T-cell (primary cell): ENCODE measurements around the gene CPLX3. TPM values are rescaled to one million over a fixed set of nuclear protein-coding genes. Genes with fewer than 3 reads are reported as not detected.

Experiments
- ATAC-seq, 4 experiments: fragments of 200-7000 bp in 3 of 4; fragments of 150-1000 bp in 1 of 4; cut with Tn5 transposase; replicated peaks in 1 of 4; 1 replicate in 3 of 4; 2 replicates in 1 of 4; pipeline ENCODE4 v1.10.0; 2021; ENCODE audit warnings: moderate library complexity in 3 of 4, mild to moderate bottlenecking in 2 of 4, moderate number of reproducible peaks in 1 of 4
- CTCF ChIA-PET, 2 donors: fragments of 300-600 bp; sonication (Branson Sonifier 250); formaldehyde crosslinking; loops; one replicate each; lab custom pipeline; 2022; ENCODE audit warnings: antibody characterized with exemption in 2 of 2; lab: Charles Lee
- POLR2A ChIA-PET, 2 donors: fragments of 300-600 bp; sonication (Branson Sonifier 250); formaldehyde crosslinking; loops; one replicate each; lab custom pipeline; 2022; ENCODE audit warnings: antibody characterized with exemption in 2 of 2; lab: Charles Lee
- DNase-seq, 35 experiments: peaks; one replicate each; pipeline versions ENCODE4 v3.0.0 to v3.0.0-alpha.2; 2013 to 2023
- H3K27ac ChIP-seq: one replicate; pipeline ENCODE4 v1.5.1; 2013; ENCODE audit warnings: low read length
- H3K27me3 ChIP-seq, 2 experiments: replicated peaks in 1 of 2; 1 replicate in 1 of 2; 2 replicates in 1 of 2; pipeline versions ENCODE4 v1.6.1 to v1.7.0; 2013; ENCODE audit warnings: low read length in 1 of 2, mixed read lengths in 1 of 2; ENCODE audit not compliant: control insufficient read depth in 2 of 2, insufficient read depth in 2 of 2; ENCODE audit errors: extremely low read depth in 1 of 2
- H3K36me3 ChIP-seq, 2 donors: 1 replicate in 1 of 2; 2 replicates in 1 of 2; pipeline versions ENCODE4 v1.6.1 to v1.7.0; 2013; ENCODE audit warnings: low read length in 1 of 2; ENCODE audit not compliant: control insufficient read depth in 2 of 2, insufficient read depth in 1 of 2; ENCODE audit errors: extremely low read depth in 1 of 2
- H3K4me1 ChIP-seq, 2 experiments: 1 replicate in 1 of 2; 2 replicates in 1 of 2; pipeline versions ENCODE4 v1.6.1 to v1.7.0; 2013; ENCODE audit warnings: low read length in 2 of 2, mixed read lengths in 1 of 2; ENCODE audit not compliant: insufficient read depth in 2 of 2, control insufficient read depth in 1 of 2; ENCODE audit errors: extremely low read depth in 1 of 2
- H3K4me3 ChIP-seq, 2 donors: 1 replicate in 1 of 2; 2 replicates in 1 of 2; pipeline versions ENCODE4 v1.5.1 to v1.7.0; 2013; ENCODE audit warnings: mild to moderate bottlenecking in 2 of 2, low read length in 1 of 2, moderate library complexity in 1 of 2; ENCODE audit not compliant: control insufficient read depth in 1 of 2; ENCODE audit errors: extremely low read depth in 1 of 2
- H3K9me3 ChIP-seq: 2 replicates; pipeline ENCODE4 v1.7.0; 2013
- H3K27ac Mint-ChIP-seq, 2 donors: one replicate each; pipeline ENCODE4 v1.8.0; 2020 to 2021; ENCODE audit warnings: mild to moderate bottlenecking in 2 of 2, mixed read lengths in 2 of 2
- H3K27me3 Mint-ChIP-seq, 2 donors: one replicate each; pipeline ENCODE4 v1.8.0; 2021 to 2022; ENCODE audit warnings: mixed read lengths in 2 of 2
- H3K36me3 Mint-ChIP-seq: one replicate; pipeline ENCODE4 v1.8.0; 2021; ENCODE audit warnings: mixed read lengths
- H3K4me1 Mint-ChIP-seq, 3 donors: one replicate each; pipeline ENCODE4 v1.8.0; 2020 to 2022; ENCODE audit warnings: mixed read lengths in 3 of 3, mild to moderate bottlenecking in 1 of 3
- H3K4me3 Mint-ChIP-seq, 3 donors: one replicate each; pipeline ENCODE4 v1.8.0; 2020 to 2022; ENCODE audit warnings: mild to moderate bottlenecking in 3 of 3, mixed read lengths in 3 of 3, moderate library complexity in 3 of 3
- H3K9me3 Mint-ChIP-seq, 3 donors: one replicate each; pipeline ENCODE4 v1.8.0; 2020 to 2022; ENCODE audit warnings: mixed read lengths in 3 of 3
- WGBS: methylation state at CpG from one replicate; pipeline ENCODE4 v1.1.5; 2013; ENCODE audit warnings: missing lambda C conversion rate; ENCODE audit not compliant: insufficient coverage; 5-methylcytosine and 5-hydroxymethylcytosine counted together
- total RNA-seq, 35 experiments: library from RNA in 6 of 35; stranded (reverse) in 6 of 35; fragments of 120-200 nt in 1 of 35; gene quantifications; one replicate each; pipeline versions ENCODE4 v1.2.1 to v1.2.4 and lab custom pipeline; 2013 to 2026

Gene CPLX3
- total RNA-seq, 5 donors from 2014 or later (not counting 1 experiment from before 2014, with no cell fraction given) = 0.16 to 0.50 (median 0.26) TPM; not detected in 2

- Mint-ChIP-seq H3K9me3 (no peaks in the 10 kb centered on the region), H3K27ac (no peak within 1 kb of the TSS), H3K36me3 (no peaks in the 10 kb centered on the region), H3K4me1 (peaks cover 17 to 20% (median 17%) of the 10 kb centered on the region in 3 donors), H3K4me3 (no peak within 1 kb of the TSS), H3K27me3 (no peaks in the 10 kb centered on the region)
- 85% methylated on average over 4 of the region's 12 CpGs for WGBS
- ATAC-seq = no peak
- Histone ChIP-seq H3K27ac (no peak within 1 kb of the TSS), H3K27me3 (peaks cover 0 to 14% of the 10 kb centered on the region in 2 experiments), H3K4me3 (no peak within 1 kb of the TSS), H3K4me1 (peaks cover 3 to 21% of the 10 kb centered on the region in 2 experiments), H3K9me3 (no peaks in the 10 kb centered on the region), H3K36me3 (no peaks in the 10 kb centered on the region)
- POLR2A ChIA-PET = no interaction called here
- CTCF ChIA-PET = interaction anchor here (0.6 kb wide), 2 partner anchors 42 to 233 kb away, joined by 3 read pairs; no protein-coding TSS in a partner anchor
- DNase-seq = no peak
Measured at GRCh38 chr15:74812533-74812932, 13.9 kb upstream of the CPLX3 start, which contains the start of gene LMAN1L. Gene LMAN1L, plus strand, starts transcription at chr15:74812835. Its CDS starts 20 bp downstream, at chr15:74812855.

- no peaks in the 10 kb centered on the region for H3K9me3 Mint-ChIP-seq
- peaks cover 0 to 13% (median 8%) of the 10 kb centered on the region in 3 donors for H3K4me1 Mint-ChIP-seq
- H3K4me3 Mint-ChIP-seq = no peak overlapping the region
- DNase-seq (no peak), ATAC-seq (no peak)
- CTCF ChIA-PET = no interaction called here
- peaks cover 0 to 2% of the 10 kb centered on the region in 2 donors for H3K27me3 Mint-ChIP-seq
- WGBS = 97% methylated on average over 6 of the region's 10 CpGs
- Histone ChIP-seq H3K27ac (no peak overlapping the region), H3K9me3 (no peaks in the 10 kb centered on the region), H3K4me1 (peaks cover 0 to 11% of the 10 kb centered on the region in 2 experiments), H3K4me3 (no peak overlapping the region), H3K27me3 (peaks cover 0 to 34% of the 10 kb centered on the region in 2 experiments), H3K36me3 (no peaks in the 10 kb centered on the region)
- POLR2A ChIA-PET = no interaction called here
- no peaks in the 10 kb centered on the region for H3K36me3 Mint-ChIP-seq
- H3K27ac Mint-ChIP-seq = no peak overlapping the region
Measured at GRCh38 chr15:74815121-74815934, 11.1 kb upstream of the CPLX3 start.

DNA sequence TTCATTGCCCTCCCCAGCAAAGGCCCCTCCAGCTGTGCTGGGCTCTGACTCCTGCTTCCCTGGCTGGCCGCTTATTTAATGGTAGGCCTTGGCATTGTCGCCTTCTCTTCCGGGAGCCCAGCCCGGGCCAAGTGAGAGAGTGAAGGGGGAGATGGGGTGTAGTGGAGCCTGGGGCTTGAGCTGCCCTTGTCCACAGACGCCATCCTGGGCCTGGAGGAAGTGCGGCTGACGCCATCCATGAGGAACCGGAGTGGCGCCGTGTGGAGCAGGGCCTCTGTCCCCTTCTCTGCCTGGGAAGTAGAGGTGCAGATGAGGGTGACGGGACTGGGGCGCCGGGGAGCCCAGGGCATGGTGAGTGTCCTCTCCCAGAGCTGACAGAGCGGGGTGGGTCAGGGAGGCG, 10.5 kb upstream of the CPLX3 start:
- POLR2A ChIA-PET = no interaction called here
- Histone ChIP-seq H3K4me1 (peaks cover 0 to 13% of the 10 kb centered on the region in 2 experiments), H3K27ac (no peak overlapping the region), H3K4me3 (no peak overlapping the region), H3K36me3 (no peaks in the 10 kb centered on the region), H3K27me3 (peaks cover 0 to 39% of the 10 kb centered on the region in 2 experiments), H3K9me3 (no peaks in the 10 kb centered on the region)
- peaks cover 0 to 2% of the 10 kb centered on the region in 2 donors for H3K27me3 Mint-ChIP-seq
- H3K36me3 Mint-ChIP-seq = no peaks in the 10 kb centered on the region
- peaks cover 0 to 13% (median 8%) of the 10 kb centered on the region in 3 donors for H3K4me1 Mint-ChIP-seq
- H3K9me3 Mint-ChIP-seq = no peaks in the 10 kb centered on the region
- CTCF ChIA-PET = no interaction called here
- no peak overlapping the region for H3K4me3 Mint-ChIP-seq
- H3K27ac Mint-ChIP-seq = no peak overlapping the region
- WGBS = 93% methylated on average over 11 of the region's 15 CpGs
- ATAC-seq = no peak
- DNase-seq = no peak

GRCh38 chr15:74816624-74817369, 9.6 kb upstream of the CPLX3 start:
- Mint-ChIP-seq H3K4me1 (peaks cover 0 to 13% (median 8%) of the 10 kb centered on the region in 3 donors), H3K27ac (no peak overlapping the region), H3K36me3 (no peaks in the 10 kb centered on the region), H3K27me3 (peaks cover 0 to 2% of the 10 kb centered on the region in 2 donors), H3K4me3 (no peak overlapping the region), H3K9me3 (no peaks in the 10 kb centered on the region)
- no peak for DNase-seq
- peaks cover 0 to 41% of the 10 kb centered on the region in 2 experiments for H3K27me3 ChIP-seq
- WGBS = 79% methylated on average over 4 of the region's 19 CpGs
- H3K36me3 ChIP-seq = no peaks in the 10 kb centered on the region
- ChIA-PET POLR2A (no interaction called here), CTCF (no interaction called here)
- H3K27ac ChIP-seq = no peak overlapping the region
- no peaks in the 10 kb centered on the region for H3K9me3 ChIP-seq
- no peak overlapping the region for H3K4me3 ChIP-seq
- H3K4me1 ChIP-seq = peaks cover 0 to 13% of the 10 kb centered on the region in 2 experiments
- ATAC-seq = no peak

DNA sequence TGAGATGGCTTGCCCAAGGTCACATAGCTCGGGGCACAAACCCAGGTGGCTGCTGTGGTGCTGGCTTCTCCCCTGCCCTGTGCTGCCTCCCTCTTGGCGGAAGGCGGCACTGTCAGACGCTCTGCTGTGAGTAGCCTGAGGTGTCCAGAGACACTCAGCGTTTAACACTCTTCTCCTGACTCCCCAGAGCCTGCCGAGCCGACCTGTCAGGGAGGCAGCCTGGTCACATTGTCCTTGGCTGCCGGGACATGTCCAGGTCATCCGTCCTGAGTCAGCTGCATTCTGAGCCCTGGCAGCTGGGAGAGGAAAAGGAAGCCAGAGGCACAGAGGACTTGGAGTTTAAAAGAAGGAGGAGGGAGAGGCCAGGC, 9.1 kb upstream of the CPLX3 start:
- DNase-seq (no peak), ATAC-seq (no peak)
- no peaks in the 10 kb centered on the region for H3K36me3 Mint-ChIP-seq
- Histone ChIP-seq H3K9me3 (no peaks in the 10 kb centered on the region), H3K4me3 (no peak overlapping the region), H3K4me1 (peaks cover 0 to 13% of the 10 kb centered on the region in 2 experiments), H3K27me3 (peaks cover 0 to 41% of the 10 kb centered on the region in 2 experiments), H3K36me3 (no peaks in the 10 kb centered on the region), H3K27ac (no peak overlapping the region)
- H3K27ac Mint-ChIP-seq = no peak overlapping the region
- POLR2A ChIA-PET = no interaction called here
- 66% methylated on average over 9 of the region's 9 CpGs for WGBS
- peaks cover 0 to 2% of the 10 kb centered on the region in 2 donors for H3K27me3 Mint-ChIP-seq
- peaks cover 0 to 13% (median 8%) of the 10 kb centered on the region in 3 donors for H3K4me1 Mint-ChIP-seq
- H3K4me3 Mint-ChIP-seq = no peak overlapping the region
- no peaks in the 10 kb centered on the region for H3K9me3 Mint-ChIP-seq
- CTCF ChIA-PET = interaction anchor here in 1 of 2 donors (0.7 kb wide), 1 partner anchor 874 kb away, joined by 5 read pairs; no protein-coding TSS in a partner anchor

- no peak overlapping the region for H3K27ac Mint-ChIP-seq
- no peak overlapping the region for H3K4me3 ChIP-seq
- peaks cover 0 to 6% of the 10 kb centered on the region in 2 donors for H3K27me3 Mint-ChIP-seq
- ATAC-seq (no peak), DNase-seq (no peak)
- H3K36me3 ChIP-seq = no peaks in the 10 kb centered on the region
- H3K4me3 Mint-ChIP-seq = no peak overlapping the region
- H3K9me3 Mint-ChIP-seq = no peaks in the 10 kb centered on the region
- POLR2A ChIA-PET = no interaction called here
- H3K36me3 Mint-ChIP-seq = no peaks in the 10 kb centered on the region
- peaks cover 0 to 13% of the 10 kb centered on the region in 2 experiments for H3K4me1 ChIP-seq
- H3K9me3 ChIP-seq = no peaks in the 10 kb centered on the region
- no peak overlapping the region for H3K27ac ChIP-seq
- WGBS = 96% methylated on average over 4 of the region's 5 CpGs
- CTCF ChIA-PET = no interaction called here
- peaks cover 0 to 39% of the 10 kb centered on the region in 2 experiments for H3K27me3 ChIP-seq
- H3K4me1 Mint-ChIP-seq = peaks cover 0 to 15% (median 8%) of the 10 kb centered on the region in 3 donors
Measured at GRCh38 chr15:74820056-74820455, 6.4 kb upstream of the CPLX3 start.
